Ascending aorta (tissue), 2 donors: ENCODE data around the gene GRAMD2B. TPM values are rescaled to one million over a fixed set of nuclear protein-coding genes. Genes with fewer than 3 reads are reported as not detected.

Source experiments
- DNase-seq, 2 donors: peaks; one replicate each; pipeline ENCODE4 v3.0.0-alpha.2; 2019; ENCODE audit warnings: low spot score in 2 of 2
- H3K27ac ChIP-seq, 2 donors: fragments of 200-600 bp; sonication (generic); one replicate each; pipeline ENCODE4 v1.5.1; 2016 to 2017; ENCODE audit warnings: mild to moderate bottlenecking in 1 of 2
- H3K27me3 ChIP-seq: fragments of 200-600 bp; sonication (generic); one replicate; pipeline ENCODE4 v1.5.1; 2017
- H3K36me3 ChIP-seq, 2 donors: fragments of 200-600 bp; sonication (generic); one replicate each; pipeline ENCODE4 v1.5.1; 2016
- H3K4me1 ChIP-seq, 2 donors: fragments of 200-600 bp; sonication (generic); one replicate each; pipeline ENCODE4 v1.5.1; 2016 to 2017; ENCODE audit warnings: mild to moderate bottlenecking in 1 of 2
- H3K4me3 ChIP-seq, 2 donors: fragments of 200-600 bp; sonication (generic); one replicate each; pipeline ENCODE4 v1.5.1; 2016 to 2017; ENCODE audit warnings: mild to moderate bottlenecking in 1 of 2
- H3K9me3 ChIP-seq, 2 donors: fragments of 200-600 bp; sonication (generic); one replicate each; pipeline ENCODE4 v1.5.1; 2016
- intact Hi-C: fragments of 100-400 bp; cut with DNase I; formaldehyde crosslinking; loops from one replicate; pipeline ENCODE4 v1.15.1; 2023
- total RNA-seq: library from RNA; depleted of rRNA; stranded (reverse); fragments of >200 nt; gene quantifications from one replicate; pipeline ENCODE4 v1.1.0, GENCODE V29; 2016
- TF ChIP-seq, protein P1 (sequence below), 3 experiments: fragments of 200-600 bp in 2 of 3; fragments of 450-650 bp in 1 of 3; sonication (generic) in 2 of 3; IDR thresholded peaks; one replicate each; pipeline ENCODE4 v1.5.1; 2016 to 2019; ENCODE audit warnings: antibody characterized with exemption in 3 of 3, mild to moderate bottlenecking in 1 of 3, moderate library complexity in 1 of 3

The GRAMD2B gene
- total RNA-seq, 1 donor from 2014 or later = 55.6 TPM

DNA sequence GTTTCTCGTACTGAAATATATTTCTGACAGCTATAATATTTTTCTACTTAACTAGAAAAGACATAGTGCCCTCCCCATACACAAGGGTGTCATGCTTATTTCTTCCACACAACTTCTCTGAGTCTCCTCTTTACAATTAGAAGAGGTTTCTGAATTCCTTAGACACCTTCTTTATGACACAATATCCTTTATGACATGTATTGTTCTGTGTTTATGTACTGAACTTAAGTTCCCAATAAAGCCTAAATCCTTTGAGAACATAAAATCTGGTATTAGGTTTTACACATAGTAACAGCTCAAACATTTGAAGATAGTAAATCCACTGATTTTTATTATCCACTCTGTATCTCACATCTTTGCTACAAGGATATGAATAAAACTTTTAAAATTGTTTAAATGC is 32.5 kb downstream of the GRAMD2B start:
- intact Hi-C loops = no loop called here
- no peaks in the 10 kb centered on the region for H3K27me3 ChIP-seq

DNA sequence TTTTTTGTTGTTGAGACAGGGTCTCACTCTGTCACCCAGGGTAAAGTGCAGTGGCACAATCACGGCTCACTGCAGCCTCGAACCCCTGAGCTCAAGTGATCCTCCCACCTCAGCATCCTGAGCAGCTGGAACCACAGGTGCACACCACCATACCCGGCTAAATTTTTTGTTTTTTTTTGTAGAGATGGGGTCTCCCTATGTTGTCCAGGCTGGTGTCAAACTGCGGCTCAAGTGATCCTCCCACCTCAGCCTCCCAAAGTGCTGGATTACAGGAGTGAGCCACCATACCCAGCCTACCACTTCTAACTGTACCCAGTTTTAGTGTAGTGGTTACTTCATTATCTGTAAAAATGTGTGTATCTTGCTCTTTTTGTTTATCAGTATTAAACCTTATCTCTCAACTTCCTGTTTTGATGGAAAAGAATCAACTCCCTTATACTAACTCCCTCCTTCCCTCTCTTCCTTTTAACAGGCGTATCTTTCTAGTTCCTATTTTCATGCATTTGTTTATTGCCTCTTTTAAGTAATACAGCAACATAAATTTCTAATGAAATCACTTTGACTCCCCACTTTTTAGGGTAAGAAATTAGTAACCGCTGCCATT is 33.1 kb downstream of the GRAMD2B start:
- no peaks in the 10 kb centered on the region for H3K27me3 ChIP-seq
- H3K36me3 ChIP-seq = peaks cover 0 to 7% of the 10 kb centered on the region in 2 donors
- intact Hi-C loops = no loop called here
- TF ChIP-seq, protein P1, sequence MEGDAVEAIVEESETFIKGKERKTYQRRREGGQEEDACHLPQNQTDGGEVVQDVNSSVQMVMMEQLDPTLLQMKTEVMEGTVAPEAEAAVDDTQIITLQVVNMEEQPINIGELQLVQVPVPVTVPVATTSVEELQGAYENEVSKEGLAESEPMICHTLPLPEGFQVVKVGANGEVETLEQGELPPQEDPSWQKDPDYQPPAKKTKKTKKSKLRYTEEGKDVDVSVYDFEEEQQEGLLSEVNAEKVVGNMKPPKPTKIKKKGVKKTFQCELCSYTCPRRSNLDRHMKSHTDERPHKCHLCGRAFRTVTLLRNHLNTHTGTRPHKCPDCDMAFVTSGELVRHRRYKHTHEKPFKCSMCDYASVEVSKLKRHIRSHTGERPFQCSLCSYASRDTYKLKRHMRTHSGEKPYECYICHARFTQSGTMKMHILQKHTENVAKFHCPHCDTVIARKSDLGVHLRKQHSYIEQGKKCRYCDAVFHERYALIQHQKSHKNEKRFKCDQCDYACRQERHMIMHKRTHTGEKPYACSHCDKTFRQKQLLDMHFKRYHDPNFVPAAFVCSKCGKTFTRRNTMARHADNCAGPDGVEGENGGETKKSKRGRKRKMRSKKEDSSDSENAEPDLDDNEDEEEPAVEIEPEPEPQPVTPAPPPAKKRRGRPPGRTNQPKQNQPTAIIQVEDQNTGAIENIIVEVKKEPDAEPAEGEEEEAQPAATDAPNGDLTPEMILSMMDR (IDR thresholded peaks at IDR 0.05) = no peak
- no peak overlapping the region for H3K4me3 ChIP-seq
- H3K9me3 ChIP-seq = no peaks in the 10 kb centered on the region
- H3K4me1 ChIP-seq = peaks cover 0 to 9% of the 10 kb centered on the region in 2 donors
- no peak for DNase-seq
- no peak overlapping the region for H3K27ac ChIP-seq

More for the DNA sequence above, 32.5 kb downstream of the GRAMD2B start:
- DNase-seq = no peak
- Histone ChIP-seq H3K9me3 (no peaks in the 10 kb centered on the region), H3K4me3 (no peak overlapping the region), H3K4me1 (peaks cover 0 to 7% of the 10 kb centered on the region in 2 donors), H3K36me3 (peaks cover 0 to 7% of the 10 kb centered on the region in 2 donors), H3K27ac (no peak overlapping the region)
- TF ChIP-seq, protein P1 (IDR thresholded peaks at IDR 0.05) = no peak

DNA sequence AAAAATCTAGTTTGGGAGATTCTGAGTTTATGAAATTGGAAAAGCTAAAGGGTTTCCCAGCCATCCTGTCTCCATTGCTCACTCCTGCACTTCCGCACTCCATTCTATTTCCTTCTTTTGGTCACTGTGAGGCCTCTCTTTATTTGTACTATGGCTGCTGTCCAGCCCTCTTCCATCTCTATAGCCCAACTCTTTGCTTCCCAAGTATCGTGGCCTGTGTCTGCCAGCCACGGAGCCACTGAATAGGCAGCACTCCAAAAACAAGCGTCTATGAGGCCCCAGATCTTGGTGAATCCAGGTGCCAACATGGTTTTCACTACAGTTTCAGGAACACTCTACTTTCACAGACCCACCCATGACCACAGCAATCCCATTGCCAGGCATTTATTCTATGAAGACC is 37.2 kb downstream of the GRAMD2B start:
- Histone ChIP-seq H3K27ac (peak overlapping the region; percentile 3 to 44), H3K4me3 (no peak overlapping the region), H3K36me3 (peaks cover 6 to 18% of the 10 kb centered on the region in 2 donors), H3K9me3 (no peaks in the 10 kb centered on the region), H3K4me1 (peaks cover 0 to 19% of the 10 kb centered on the region in 2 donors), H3K27me3 (no peaks in the 10 kb centered on the region)
- intact Hi-C loops = no loop called here
- TF ChIP-seq, protein P1 (IDR thresholded peaks at IDR 0.05) = no peak
- no peak for DNase-seq

DNA sequence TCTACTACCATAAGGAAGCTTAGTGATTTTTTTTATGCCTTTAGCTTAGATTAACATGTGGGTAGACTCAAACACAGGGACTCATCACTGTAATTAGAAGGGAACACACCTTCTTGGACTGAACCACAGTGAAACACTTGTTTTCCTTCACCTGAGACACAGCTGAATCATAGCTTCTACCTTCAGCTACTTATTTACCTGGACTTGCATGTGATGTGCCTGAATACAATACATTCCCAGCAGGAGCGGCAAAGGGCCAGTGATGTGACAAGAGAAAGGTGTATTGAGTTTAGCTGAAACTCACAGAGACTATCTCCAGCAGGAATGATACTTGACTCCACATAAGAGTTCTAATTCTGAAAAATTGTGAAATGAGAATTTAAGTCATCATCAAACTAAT is 37.8 kb downstream of the GRAMD2B start:
- peak overlapping the region; percentile 3 to 44 for H3K27ac ChIP-seq

DNA sequence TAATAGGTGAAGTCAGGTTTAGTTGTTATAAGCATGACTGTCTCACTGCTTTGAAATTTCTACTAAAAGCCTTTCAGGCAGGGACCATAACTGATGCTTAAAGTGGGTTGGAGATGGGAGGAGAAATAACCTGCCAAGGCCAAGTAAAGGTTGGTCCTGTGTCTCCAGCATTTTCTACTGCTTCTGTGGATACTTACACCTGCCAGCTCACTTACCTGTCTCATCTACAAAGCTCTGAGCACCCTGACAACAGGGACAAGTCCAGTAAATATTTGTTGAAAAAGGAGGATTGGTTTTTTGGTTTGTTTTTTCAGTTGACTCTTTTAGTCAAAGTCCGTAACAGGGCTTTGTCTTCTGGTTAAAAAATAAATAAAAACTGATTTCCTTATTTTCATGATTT is 38.6 kb downstream of the GRAMD2B start:
- H3K4me1 ChIP-seq = peaks cover 0 to 19% of the 10 kb centered on the region in 2 donors
- H3K27me3 ChIP-seq = no peaks in the 10 kb centered on the region
- intact Hi-C loops = no loop called here
- H3K27ac ChIP-seq = peak overlapping the region; percentile 43 to 48
- TF ChIP-seq, protein P1 (IDR thresholded peaks at IDR 0.05) = no peak
- peaks cover 10 to 28% of the 10 kb centered on the region in 2 donors for H3K36me3 ChIP-seq
- no peak for DNase-seq
- H3K9me3 ChIP-seq = no peaks in the 10 kb centered on the region
- no peak overlapping the region for H3K4me3 ChIP-seq

More for the DNA sequence above, 37.8 kb downstream of the GRAMD2B start:
- Histone ChIP-seq H3K4me1 (peaks cover 0 to 19% of the 10 kb centered on the region in 2 donors), H3K4me3 (no peak overlapping the region), H3K9me3 (no peaks in the 10 kb centered on the region), H3K27me3 (no peaks in the 10 kb centered on the region), H3K36me3 (peaks cover 10 to 20% of the 10 kb centered on the region in 2 donors)
- intact Hi-C loops = no loop called here
- TF ChIP-seq, protein P1 (IDR thresholded peaks at IDR 0.05) = no peak
- DNase-seq = no peak
